HG03442 (cell line): ENCODE measurements around the gene ANTXR1.
"Not testable (repeated sequence)": the region's sequence is repeated elsewhere in the genome, so short reads cannot be mapped to it uniquely, and the experiment has no call there.

Experiments
- ATAC-seq: cut with Tn5 transposase; IDR thresholded peaks from one replicate; pipeline ENCODE4 v1.9.1; 2021; ENCODE audit warnings: mild to moderate bottlenecking, moderate library complexity; ENCODE audit not compliant: unreplicated experiment

ANTXR1 gene

DNA sequence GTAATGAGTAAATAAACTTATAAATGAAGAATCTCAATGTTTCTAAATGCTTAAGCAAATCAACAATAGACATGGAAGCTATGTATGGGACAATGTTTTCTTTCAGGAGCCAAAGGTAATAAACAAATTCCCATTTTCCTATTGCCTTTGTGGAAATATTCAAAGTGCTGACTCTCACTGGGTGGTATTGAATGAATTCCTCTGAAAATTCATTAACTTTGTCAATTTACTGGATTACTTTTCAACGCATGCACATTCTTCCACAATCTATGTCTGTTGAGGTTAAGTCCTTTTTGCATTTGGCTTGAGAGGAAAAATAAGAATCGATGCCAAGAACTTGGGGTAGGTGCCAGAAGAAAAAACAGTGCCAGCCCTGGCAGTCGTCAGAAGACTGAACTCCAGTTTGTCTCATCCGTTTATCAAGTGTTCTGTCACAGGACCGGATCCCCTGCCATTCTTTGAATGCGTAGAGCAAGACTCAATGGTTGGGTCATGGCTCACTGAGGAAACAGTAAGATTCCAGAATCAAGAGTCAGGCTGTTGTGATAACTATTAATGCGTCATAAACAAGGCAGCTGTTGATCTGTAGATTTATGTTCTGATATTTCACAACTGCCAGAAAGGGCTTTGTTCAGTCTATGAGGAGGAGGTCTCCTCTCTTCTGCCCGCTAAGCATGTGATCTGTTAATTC lies 240.8 kb downstream of the ANTXR1 start:
- ATAC-seq, result no peak

DNA sequence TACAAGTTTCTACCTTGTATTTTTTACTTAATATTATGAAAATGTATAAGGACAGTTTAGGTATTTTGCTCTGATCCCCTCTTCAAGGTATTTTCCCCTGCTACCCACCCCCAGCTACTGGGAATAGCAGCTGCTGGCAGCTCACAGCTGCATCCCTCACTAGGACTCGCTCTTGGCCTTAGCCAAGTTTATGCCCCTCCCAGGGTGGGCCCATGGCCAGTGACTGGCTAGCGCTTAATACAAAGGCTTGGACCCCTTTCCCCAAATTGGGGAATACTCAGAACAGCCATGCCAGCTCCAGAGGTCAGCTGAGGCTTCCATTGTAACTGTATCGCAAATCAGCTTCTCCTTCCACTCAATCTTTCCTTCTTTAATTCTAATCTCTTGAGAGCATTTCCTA lies 242.8 kb downstream of the ANTXR1 start:
- ATAC-seq, result no peak

DNA sequence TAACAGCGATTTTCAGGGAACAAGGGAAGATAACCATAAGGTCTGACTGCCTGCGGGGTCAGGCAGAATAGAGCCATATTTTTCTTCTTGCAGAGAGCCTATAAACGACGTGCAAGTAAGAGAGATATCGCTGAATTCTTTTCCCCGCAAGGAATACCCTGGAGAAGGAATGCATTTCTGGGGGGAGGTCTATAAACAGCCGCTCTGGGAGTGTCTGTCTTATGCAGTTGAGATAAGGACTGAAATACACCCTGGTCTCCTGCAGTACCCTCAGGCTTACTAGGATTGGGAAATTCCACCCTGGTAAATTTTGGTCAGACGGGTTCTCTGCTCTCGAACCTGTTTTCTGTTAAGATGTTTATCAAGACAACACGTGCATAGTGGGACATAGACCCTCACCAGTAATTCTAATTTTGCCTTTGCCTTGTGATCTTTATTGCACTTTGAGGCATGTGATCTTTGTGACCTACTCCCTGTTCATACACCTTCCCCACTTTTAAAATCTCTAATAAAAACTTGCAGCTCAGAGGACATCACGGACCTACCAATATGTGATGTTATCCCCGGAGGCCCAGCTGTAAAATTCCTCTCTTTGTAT lies 247.1 kb downstream of the ANTXR1 start:
- not testable (repeated sequence) for ATAC-seq

DNA sequence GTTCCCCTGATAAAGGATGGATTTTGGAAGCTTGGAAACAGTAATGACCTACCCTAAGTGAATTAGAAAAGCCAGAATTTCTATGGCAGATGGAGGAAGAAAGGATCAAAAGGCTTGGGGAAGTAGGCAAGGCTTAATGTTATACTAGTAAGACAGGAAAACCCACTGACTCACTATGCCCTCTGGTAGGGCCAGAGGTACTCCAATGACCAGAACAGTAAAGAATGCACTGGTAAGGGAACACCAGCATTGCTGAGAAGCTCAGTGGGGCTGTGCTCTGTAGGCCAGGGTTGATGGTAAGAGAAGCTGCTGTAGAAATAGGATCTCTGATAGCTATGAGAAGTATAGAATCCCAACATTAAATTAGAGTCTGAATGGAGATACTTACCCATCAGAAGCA lies 247.7 kb downstream of the ANTXR1 start:
- no peak for ATAC-seq

GRCh38 chr2:69269330-69269729 lies 256.4 kb downstream of the ANTXR1 start:
- no peak for ATAC-seq

GRCh38 chr2:69271831-69272257 lies 258.9 kb downstream of the ANTXR1 start:
- no peak for ATAC-seq

- ATAC-seq, result no peak
Observed at GRCh38 chr2:69272803-69273471, 260.0 kb downstream of the ANTXR1 start.

DNA sequence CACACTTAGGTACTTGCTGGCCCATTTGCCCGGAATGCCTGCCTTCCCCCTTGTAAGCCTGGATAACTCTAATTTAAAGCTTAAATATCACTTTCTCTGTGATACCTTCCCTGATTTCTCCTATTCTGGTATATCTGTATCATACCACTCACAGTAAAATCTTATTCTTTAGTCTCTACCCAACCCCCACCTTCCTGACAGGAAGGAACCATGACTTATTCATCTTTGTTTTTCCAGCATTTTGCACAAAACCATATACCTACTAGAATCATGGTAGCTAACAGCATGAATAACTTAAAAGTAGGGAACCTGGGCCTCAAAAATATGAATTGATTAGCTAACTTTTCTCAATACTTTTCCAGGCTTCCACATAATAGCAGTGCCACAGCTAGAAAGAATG lies 262.5 kb downstream of the ANTXR1 start:
- no peak for ATAC-seq

DNA sequence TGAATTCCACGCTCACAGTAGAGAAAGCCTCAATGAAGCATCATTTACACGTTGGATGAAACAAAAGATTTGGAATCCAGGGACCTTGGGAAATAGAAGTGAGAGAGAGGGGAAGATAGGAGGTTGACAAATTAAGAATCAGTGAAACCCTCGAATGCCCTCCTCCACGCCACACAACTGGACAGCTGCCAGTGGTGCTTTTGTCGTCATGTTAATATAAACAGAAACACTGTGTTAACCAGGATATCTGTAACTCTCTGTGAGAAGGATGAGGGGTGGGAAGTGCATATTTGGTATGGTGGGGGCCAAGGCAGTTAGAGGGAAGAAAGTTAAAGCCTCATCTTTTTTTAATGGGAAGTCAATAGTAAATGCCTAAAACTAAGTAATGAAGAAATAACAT lies 265.4 kb downstream of the ANTXR1 start:
- no peak for ATAC-seq

DNA sequence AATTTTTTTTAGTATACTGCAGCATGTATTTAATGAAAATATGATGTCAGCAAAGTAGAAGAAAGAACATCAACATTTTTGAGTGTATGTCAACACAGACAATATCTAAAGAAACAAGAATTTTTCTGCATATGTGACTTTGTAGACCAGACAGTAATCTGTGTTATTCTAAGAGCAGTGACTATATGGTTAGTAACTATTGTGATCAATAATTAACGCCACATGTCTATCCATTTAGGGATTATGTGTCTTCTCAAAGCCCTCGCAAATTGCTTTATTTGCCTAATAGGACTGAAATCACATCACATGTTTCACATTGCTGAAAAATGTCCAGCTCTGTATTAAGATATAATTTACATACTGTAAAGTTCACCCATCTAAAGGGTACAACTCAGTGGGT lies 266.2 kb downstream of the ANTXR1 start:
- no peak for ATAC-seq

GRCh38 chr2:69279931-69280681 lies 267.1 kb downstream of the ANTXR1 start:
- ATAC-seq, result no peak

DNA sequence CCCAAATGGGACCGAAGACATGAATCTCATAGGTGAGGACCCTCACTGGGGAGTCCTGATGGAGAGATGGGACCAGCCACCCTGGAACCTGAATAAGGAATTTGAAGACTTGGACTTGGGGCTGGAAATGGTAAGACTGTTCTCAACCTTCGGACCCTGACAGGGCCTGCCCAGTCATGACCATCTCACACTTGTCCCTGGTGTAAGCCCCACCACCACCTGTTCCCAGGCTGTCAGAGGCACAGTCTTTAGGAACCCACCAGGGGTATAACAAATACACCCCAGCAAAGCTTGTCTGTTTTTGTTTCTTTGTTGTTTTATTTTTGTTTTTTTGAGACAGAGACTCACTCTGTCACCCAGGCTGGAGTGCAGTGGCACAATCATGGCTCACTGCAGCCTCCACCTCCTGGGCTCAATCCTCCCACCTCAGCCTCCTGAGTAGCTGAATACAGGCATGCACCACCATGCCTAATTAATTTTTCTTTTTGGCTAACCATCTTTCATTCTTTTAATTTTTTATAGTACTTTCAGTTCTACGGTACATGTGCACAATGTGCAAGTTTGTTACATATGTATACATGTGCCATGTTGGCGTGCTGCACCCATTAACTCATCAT lies 267.9 kb downstream of the ANTXR1 start:
- no peak for ATAC-seq

DNA sequence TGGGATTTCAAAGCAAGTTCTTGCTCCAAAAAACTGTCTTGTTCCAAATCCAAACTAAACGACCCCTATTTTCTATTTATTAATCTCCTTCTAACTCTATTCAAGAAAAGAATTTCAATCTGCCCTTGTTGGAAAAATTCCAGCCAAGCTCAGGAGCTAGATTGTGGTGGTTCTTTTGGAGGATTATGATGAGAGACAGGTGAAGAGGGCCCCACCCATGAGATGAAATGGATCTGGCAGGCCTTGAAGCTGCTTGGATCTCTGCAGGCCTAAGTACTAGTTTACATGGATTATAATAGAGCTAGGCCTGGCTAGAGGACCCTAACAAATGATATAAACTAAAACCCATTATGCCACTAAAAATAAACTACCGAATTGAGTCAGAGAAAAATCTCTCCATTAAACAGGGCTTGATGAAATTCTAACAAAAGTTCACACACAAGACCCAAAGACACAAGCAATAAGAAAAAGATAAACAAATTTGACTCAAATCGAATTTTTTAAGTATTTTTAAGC lies 272.5 kb downstream of the ANTXR1 start:
- ATAC-seq, result no peak

- ATAC-seq, result no peak
Observed at GRCh38 chr2:69287544-69287943, 274.6 kb downstream of the ANTXR1 start.

DNA sequence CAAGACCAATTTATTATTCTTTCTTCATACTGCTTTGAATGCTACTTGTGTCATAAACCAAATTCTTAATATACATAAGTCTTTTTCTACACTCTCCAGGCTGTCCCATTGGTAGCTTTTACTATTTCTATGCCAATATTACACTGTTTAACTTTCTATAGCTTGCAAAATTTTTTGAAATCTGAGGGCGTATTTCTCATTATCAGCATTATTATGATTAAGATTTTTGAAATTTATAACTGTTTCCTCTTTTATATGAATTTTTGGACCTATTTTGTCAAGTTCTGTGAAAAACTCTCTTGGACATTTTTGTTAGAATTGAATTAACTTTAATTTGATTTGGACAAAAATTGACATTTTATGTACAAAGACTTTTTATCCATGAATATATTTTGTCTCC lies 275.4 kb downstream of the ANTXR1 start:
- no peak for ATAC-seq

- ATAC-seq, result no peak
Observed at GRCh38 chr2:69291004-69291650, 278.1 kb downstream of the ANTXR1 start.

- ATAC-seq, result no peak
Observed at GRCh38 chr2:69291721-69292120, 278.7 kb downstream of the ANTXR1 start.

DNA sequence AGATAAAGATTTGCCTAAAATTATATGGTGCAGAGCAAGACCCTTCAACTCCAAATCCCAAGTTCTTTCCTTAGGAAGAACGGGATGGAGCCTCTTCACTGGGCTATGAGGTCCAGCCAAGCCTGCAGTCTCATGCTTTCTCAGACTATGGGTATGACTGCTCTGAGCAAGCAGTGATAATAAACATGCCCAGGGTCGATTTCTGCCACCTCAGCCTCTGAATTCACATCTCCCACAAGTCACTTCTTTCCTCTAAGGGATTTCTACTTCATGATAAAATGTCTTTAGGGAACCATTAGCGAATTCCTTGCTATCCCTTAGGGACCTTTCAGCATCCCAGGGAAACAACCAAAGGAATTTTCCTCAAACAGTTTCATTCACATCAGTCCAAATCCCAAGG lies 279.3 kb downstream of the ANTXR1 start:
- ATAC-seq, result no peak

GRCh38 chr2:69296421-69296820 lies 283.4 kb downstream of the ANTXR1 start:
- no peak for ATAC-seq

GRCh38 chr2:69297216-69297615 lies 284.2 kb downstream of the ANTXR1 start:
- ATAC-seq, result no peak
